Spleen (tissue), 11 donors: ENCODE results near the gene MUC21. TPM values are rescaled to one million over a fixed set of nuclear protein-coding genes. Genes with fewer than 3 reads are reported as not detected.

Source experiments
- DNase-seq: peaks from one replicate; pipeline ENCODE4 v3.0.0-alpha.2; 2020
- H3K27ac ChIP-seq, 8 donors: fragments of 200-600 bp; sonication (generic) in 7 of 8; 1 replicate in 4 of 8; 2 replicates in 4 of 8; pipeline versions ENCODE4 v1.5.0 to v1.8.0; 2016 to 2021; ENCODE audit warnings: inconsistent platforms in 4 of 8, mild to moderate bottlenecking in 4 of 8, moderate library complexity in 1 of 8
- H3K27me3 ChIP-seq, 7 donors: fragments of 200-600 bp; sonication (generic) in 6 of 7; replicated peaks in 1 of 7; 1 replicate in 4 of 7; 2 replicates in 3 of 7; pipeline versions ENCODE4 v1.5.0 to v1.8.0; 2016 to 2021; ENCODE audit warnings: inconsistent platforms in 3 of 7, mild to moderate bottlenecking in 1 of 7
- H3K36me3 ChIP-seq, 6 donors: fragments of 200-600 bp; sonication (generic) in 5 of 6; 1 replicate in 4 of 6; 2 replicates in 2 of 6; pipeline versions ENCODE4 v1.5.0 to v1.8.0; 2016 to 2021; ENCODE audit warnings: inconsistent platforms in 2 of 6
- H3K4me1 ChIP-seq, 6 donors: fragments of 200-600 bp; sonication (generic) in 5 of 6; 1 replicate in 3 of 6; 2 replicates in 3 of 6; pipeline versions ENCODE4 v1.5.0 to v1.8.0; 2016 to 2021; ENCODE audit warnings: inconsistent platforms in 3 of 6
- H3K4me3 ChIP-seq, 8 donors: fragments of 200-600 bp; sonication (generic) in 7 of 8; 1 replicate in 4 of 8; 2 replicates in 4 of 8; pipeline versions ENCODE4 v1.5.0 to v1.8.0; 2016 to 2021; ENCODE audit warnings: inconsistent platforms in 4 of 8, mild to moderate bottlenecking in 4 of 8, moderate library complexity in 2 of 8
- H3K9me3 ChIP-seq, 8 donors: fragments of 200-600 bp; sonication (generic) in 7 of 8; 1 replicate in 4 of 8; 2 replicates in 4 of 8; pipeline versions ENCODE4 v1.5.0 to v1.8.0; 2016 to 2021; ENCODE audit warnings: inconsistent platforms in 4 of 8
- POLR2A ChIP-seq, 3 donors: fragments of 450-650 bp; IDR thresholded peaks; one replicate each; pipeline ENCODE4 v1.5.1; 2017; ENCODE audit warnings: antibody characterized with exemption in 3 of 3, mild to moderate bottlenecking in 1 of 3
- POLR2AphosphoS5 ChIP-seq, 3 donors: sonication (generic); formaldehyde crosslinking; IDR thresholded peaks; one replicate each; pipeline ENCODE4 v1.5.1; 2017; ENCODE audit warnings: antibody characterized with exemption in 3 of 3
- WGBS, 5 donors: extraction: QIAGEN DNeasy Blood & Tissue Kit in 3 of 5; methylation state at CpG; one replicate each; pipeline versions ENCODE4 v1.1.5 to v1.1.7; 2013 to 2018; 5-methylcytosine and 5-hydroxymethylcytosine counted together
- intact Hi-C: fragments of 100-400 bp; cut with DNase I; formaldehyde crosslinking; loops from one replicate; pipeline ENCODE4 v1.15.0; 2023; ENCODE audit warnings: low total_unique reads
- polyA plus RNA-seq, 3 donors: library from polyadenylated mRNA; stranded (reverse); fragments of 200-250 nt; gene quantifications; one replicate each; pipeline ENCODE4 v1.2.1, GENCODE V29; 2013
- total RNA-seq, 7 donors: library from RNA; depleted of rRNA in 3 of 7; stranded (reverse); fragments of >200 nt in 3 of 7; fragmentation: NEBNext Ultra II Directional in 4 of 7; extraction: Animal tissue kit (Norgen Biotek cat#: 25700) in 4 of 7; gene quantifications; one replicate each; pipeline versions ENCODE4 v1.1.0 to v1.2.1, GENCODE V29; 2016 to 2021
- TF ChIP-seq, protein P1 (sequence below), 11 experiments: fragments of 200-600 bp in 7 of 11; fragments of 450-650 bp in 4 of 11; sonication (generic) in 4 of 11; IDR thresholded peaks in 8 of 11; conservative IDR thresholded peaks in 3 of 11; 1 replicate in 7 of 11; 2 replicates in 4 of 11; pipeline versions ENCODE4 v1.4.0 to v1.8.0; 2016 to 2021; ENCODE audit warnings: antibody characterized with exemption in 11 of 11, inconsistent platforms in 4 of 11, mild to moderate bottlenecking in 1 of 11
- donor health status: healthy with polysubstance abuse.
- donor health status: DM: no; HTN: no; CAD: no; lungs with moderate emphysema.
- donor health status: DM: no; HTN: no; CAD: no.
- donor health status: Bipolar disorder and iron deficiency.
- donor health status: healthy.
- donor health status: DM: no; HTN: no; CAD: no.
- donor health status: DM: yes; HTN: yes; CAD: no.

The MUC21 gene
- total and polyA plus RNA-seq, 10 donors: 0.02 to 0.64 (median 0.05) TPM; not detected in 7

DNA sequence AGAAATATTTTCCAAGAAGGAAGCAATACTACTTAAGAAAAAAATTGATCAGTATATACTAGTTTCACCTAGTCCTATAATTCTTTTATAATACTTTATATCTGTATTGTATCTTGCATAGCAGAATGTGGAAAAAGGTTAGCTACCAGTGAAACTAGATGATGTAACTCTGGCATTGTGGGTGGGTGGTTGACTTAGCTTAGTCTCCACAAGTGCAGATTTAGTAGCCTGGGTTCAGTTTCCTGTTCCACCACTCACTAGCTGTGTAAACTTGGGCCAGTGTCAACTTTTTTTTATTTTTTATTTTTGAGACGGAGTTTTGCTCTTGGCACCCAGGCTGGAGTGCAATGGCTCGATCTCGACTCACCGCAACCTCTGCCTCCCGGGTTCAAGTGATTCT lies 2.0 kb downstream of the MUC21 start:
- TF ChIP-seq, protein P1, sequence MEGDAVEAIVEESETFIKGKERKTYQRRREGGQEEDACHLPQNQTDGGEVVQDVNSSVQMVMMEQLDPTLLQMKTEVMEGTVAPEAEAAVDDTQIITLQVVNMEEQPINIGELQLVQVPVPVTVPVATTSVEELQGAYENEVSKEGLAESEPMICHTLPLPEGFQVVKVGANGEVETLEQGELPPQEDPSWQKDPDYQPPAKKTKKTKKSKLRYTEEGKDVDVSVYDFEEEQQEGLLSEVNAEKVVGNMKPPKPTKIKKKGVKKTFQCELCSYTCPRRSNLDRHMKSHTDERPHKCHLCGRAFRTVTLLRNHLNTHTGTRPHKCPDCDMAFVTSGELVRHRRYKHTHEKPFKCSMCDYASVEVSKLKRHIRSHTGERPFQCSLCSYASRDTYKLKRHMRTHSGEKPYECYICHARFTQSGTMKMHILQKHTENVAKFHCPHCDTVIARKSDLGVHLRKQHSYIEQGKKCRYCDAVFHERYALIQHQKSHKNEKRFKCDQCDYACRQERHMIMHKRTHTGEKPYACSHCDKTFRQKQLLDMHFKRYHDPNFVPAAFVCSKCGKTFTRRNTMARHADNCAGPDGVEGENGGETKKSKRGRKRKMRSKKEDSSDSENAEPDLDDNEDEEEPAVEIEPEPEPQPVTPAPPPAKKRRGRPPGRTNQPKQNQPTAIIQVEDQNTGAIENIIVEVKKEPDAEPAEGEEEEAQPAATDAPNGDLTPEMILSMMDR (IDR thresholded peaks at IDR 0.05 in 8 of 11, conservative IDR thresholded peaks at IDR 0.05 in 3 of 11): no peak
- TF ChIP-seq POLR2AphosphoS5 (IDR thresholded peaks at IDR 0.05) (no peak), POLR2A (IDR thresholded peaks at IDR 0.05) (no peak)
- WGBS, 5 donors: 81 to 95% (median 83%) methylated on average over 5 of the region's 5 CpGs

DNA sequence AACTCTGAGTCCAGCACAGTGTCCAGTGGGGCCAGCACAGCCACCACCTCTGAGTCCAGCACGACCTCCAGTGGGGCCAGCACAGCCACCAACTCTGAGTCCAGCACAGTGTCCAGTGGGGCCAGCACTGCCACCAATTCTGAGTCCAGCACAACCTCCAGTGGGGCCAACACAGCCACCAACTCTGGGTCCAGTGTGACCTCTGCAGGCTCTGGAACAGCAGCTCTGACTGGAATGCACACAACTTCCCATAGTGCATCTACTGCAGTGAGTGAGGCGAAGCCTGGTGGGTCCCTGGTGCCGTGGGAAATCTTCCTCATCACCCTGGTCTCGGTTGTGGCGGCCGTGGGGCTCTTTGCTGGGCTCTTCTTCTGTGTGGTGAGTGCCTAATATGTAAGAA lies 3.8 kb downstream of the MUC21 start:
- TF ChIP-seq, protein P1 (IDR thresholded peaks at IDR 0.05 in 8 of 11, conservative IDR thresholded peaks at IDR 0.05 in 3 of 11): no peak
- TF ChIP-seq POLR2AphosphoS5 (IDR thresholded peaks at IDR 0.05) (no peak), POLR2A (IDR thresholded peaks at IDR 0.05) (no peak)
- no peaks in the 10 kb centered on the region for H3K9me3 ChIP-seq

More for the DNA sequence above, 2.0 kb downstream of the MUC21 start:
- Histone ChIP-seq H3K4me3 (no peak overlapping the region), H3K27ac (no peak overlapping the region), H3K9me3 (no peaks in the 10 kb centered on the region), H3K36me3 (no peaks in the 10 kb centered on the region), H3K4me1 (peaks cover 0 to 5% (median 0%) of the 10 kb centered on the region in 6 donors), H3K27me3 (peaks cover 0 to 34% (median 0%) of the 10 kb centered on the region in 7 donors)
- intact Hi-C loops: no loop called here
- DNase-seq: no peak

DNA sequence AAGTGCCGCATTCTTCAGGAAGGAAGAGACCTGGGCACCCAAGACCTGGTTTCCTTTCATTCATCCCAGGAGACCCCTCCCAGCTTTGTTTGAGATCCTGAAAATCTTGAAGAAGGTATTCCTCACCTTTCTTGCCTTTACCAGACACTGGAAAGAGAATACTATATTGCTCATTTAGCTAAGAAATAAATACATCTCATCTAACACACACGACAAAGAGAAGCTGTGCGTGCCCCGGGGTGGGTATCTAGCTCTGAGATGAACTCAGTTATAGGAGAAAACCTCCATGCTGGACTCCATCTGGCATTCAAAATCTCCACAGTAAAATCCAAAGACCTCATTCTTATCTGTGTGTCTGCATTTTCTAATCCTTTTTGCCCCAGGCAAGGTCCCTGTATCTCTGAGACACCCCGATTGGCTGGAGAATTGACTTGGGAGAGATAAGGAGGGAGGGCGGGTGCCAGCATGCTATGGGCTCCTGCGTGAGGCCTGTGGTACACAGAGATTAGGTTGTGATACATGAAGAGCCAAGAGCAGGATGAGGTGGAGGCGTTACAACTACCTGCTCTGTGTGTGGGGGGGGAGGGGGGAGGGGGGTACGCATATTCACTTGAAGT lies 4.8 kb downstream of the MUC21 start:
- DNase-seq: no peak
- Histone ChIP-seq H3K4me3 (no peak overlapping the region), H3K27ac (no peak overlapping the region), H3K36me3 (no peaks in the 10 kb centered on the region), H3K9me3 (no peaks in the 10 kb centered on the region), H3K4me1 (peaks cover 0 to 9% (median 0%) of the 10 kb centered on the region in 6 donors), H3K27me3 (peaks cover 0 to 7% (median 0%) of the 10 kb centered on the region in 7 donors)
- WGBS, 5 donors: 84 to 95% (median 92%) methylated on average over 9 of the region's 9 CpGs
- intact Hi-C loops: no loop called here
- TF ChIP-seq, protein P1 (IDR thresholded peaks at IDR 0.05 in 8 of 11, conservative IDR thresholded peaks at IDR 0.05 in 3 of 11): no peak
- TF ChIP-seq POLR2AphosphoS5 (IDR thresholded peaks at IDR 0.05): no peak
- no peak for TF ChIP-seq POLR2A (IDR thresholded peaks at IDR 0.05)

More for the DNA sequence above, 3.8 kb downstream of the MUC21 start:
- WGBS, 5 donors: 63 to 90% (median 89%) methylated on average over 5 to 6 of the region's 6 CpGs
- Histone ChIP-seq H3K27ac (no peak overlapping the region), H3K4me1 (peaks cover 0 to 9% (median 0%) of the 10 kb centered on the region in 6 donors), H3K27me3 (peaks cover 0 to 17% (median 0%) of the 10 kb centered on the region in 7 donors), H3K4me3 (no peak overlapping the region), H3K36me3 (no peaks in the 10 kb centered on the region)
- no peak for DNase-seq
- intact Hi-C loops: no loop called here

DNA sequence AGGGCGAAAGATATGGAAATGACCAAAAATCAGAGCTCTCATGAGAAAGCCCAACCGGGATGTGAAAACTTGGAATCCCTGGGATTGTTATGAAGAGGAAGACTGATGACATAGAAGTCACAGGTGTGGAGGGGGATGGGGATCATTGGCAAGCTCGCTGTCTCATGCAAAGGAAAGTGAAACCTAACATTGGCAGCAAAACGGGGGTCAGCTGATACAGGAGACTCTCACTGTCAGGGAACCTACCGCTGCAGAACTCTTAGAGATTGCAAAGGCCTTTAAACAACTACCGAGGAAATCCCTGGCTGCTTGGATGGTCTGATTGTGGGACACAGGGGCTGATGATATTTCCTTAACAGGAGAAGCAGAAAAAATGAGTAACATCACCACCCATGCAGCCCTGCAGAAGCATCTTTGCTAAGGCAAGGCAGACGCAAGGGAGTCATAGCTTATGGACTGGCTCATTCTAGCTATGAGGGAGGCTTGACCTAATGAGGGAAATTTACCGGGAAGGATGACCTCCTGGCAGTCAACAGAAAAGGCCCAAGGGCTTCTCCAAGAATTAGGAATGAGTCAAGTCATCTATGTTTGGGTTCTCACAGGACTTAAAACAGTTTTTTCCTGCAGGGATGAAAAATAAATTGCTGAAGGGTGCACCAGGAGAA lies 7.0 kb downstream of the MUC21 start:
- peaks cover 0 to 9% (median 0%) of the 10 kb centered on the region in 6 donors for H3K4me1 ChIP-seq
- no peaks in the 10 kb centered on the region for H3K36me3 ChIP-seq
- no peak overlapping the region for H3K27ac ChIP-seq
- H3K27me3 ChIP-seq: no peaks in the 10 kb centered on the region
- no peak for TF ChIP-seq POLR2A (IDR thresholded peaks at IDR 0.05)
- no peak for TF ChIP-seq POLR2AphosphoS5 (IDR thresholded peaks at IDR 0.05)
- TF ChIP-seq, protein P1 (IDR thresholded peaks at IDR 0.05 in 8 of 11, conservative IDR thresholded peaks at IDR 0.05 in 3 of 11): no peak
- WGBS, 5 donors: 57 to 65% (median 61%) methylated on average over 8 of the region's 8 CpGs
- intact Hi-C loops: no loop called here
- no peaks in the 10 kb centered on the region for H3K9me3 ChIP-seq
- H3K4me3 ChIP-seq: no peak overlapping the region
- DNase-seq: no peak
